SK-N-MC (cell line): ENCODE results near the gene ZNF69.
"Not testable (repeated sequence)": the region's sequence is repeated elsewhere in the genome, so short reads cannot be mapped to it uniquely, and the experiment has no call there.

ENCODE experiments used
- EZH2 ChIP-seq: fragments of 200-600 bp; sonication (generic); IDR thresholded peaks from one replicate; pipeline ENCODE4 v1.6.1; 2017; ENCODE audit warnings: antibody characterized with exemption
- POLR2AphosphoS5 ChIP-seq: IDR thresholded peaks from 2 replicates; pipeline ENCODE4 v1.6.1; 2012; ENCODE audit warnings: mild to moderate bottlenecking, low read depth, low read length, borderline replicate concordance

GRCh38 chr19:11847615-11848014, 40.0 kb upstream of the ZNF69 start:
- TF ChIP-seq EZH2, POLR2AphosphoS5: not testable (repeated sequence)
